NCI-H510A (cell line): ENCODE data around the gene EIF4E.
"Not testable (repeated sequence)": the region's sequence is repeated elsewhere in the genome, so short reads cannot be mapped to it uniquely, and the experiment has no call there.

Experiments
- DNase-seq: peaks from one replicate; lab custom pipeline; 2025; lab: John Stamatoyannopoulos, UW

The EIF4E gene

DNA sequence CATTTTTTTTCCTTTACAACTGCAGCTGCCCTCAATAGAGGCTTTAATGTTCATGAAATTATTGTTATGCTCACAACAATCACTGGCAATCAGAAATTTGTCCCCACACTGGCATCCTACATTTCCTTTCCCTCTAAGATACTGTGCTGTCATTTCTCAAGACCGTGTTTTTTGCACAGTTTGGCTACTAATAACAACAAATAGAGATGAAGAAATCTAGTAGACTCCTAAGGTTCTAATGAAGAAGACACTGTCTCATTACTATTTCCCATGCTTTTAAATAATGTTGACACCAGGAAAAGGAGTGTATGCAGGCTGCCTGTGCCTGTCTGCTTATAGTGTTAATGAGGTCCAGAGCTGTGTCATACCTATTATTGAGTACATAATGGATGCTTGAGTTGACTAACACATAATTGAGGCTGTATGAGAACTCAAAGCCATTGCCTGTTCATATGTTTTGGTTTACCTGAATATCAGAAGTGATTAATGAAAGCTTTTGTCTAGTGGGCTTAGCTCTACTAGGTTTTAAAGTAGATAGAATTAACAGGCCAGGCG, 1.5 kb upstream of the EIF4E start:
- no peak for DNase-seq

DNA sequence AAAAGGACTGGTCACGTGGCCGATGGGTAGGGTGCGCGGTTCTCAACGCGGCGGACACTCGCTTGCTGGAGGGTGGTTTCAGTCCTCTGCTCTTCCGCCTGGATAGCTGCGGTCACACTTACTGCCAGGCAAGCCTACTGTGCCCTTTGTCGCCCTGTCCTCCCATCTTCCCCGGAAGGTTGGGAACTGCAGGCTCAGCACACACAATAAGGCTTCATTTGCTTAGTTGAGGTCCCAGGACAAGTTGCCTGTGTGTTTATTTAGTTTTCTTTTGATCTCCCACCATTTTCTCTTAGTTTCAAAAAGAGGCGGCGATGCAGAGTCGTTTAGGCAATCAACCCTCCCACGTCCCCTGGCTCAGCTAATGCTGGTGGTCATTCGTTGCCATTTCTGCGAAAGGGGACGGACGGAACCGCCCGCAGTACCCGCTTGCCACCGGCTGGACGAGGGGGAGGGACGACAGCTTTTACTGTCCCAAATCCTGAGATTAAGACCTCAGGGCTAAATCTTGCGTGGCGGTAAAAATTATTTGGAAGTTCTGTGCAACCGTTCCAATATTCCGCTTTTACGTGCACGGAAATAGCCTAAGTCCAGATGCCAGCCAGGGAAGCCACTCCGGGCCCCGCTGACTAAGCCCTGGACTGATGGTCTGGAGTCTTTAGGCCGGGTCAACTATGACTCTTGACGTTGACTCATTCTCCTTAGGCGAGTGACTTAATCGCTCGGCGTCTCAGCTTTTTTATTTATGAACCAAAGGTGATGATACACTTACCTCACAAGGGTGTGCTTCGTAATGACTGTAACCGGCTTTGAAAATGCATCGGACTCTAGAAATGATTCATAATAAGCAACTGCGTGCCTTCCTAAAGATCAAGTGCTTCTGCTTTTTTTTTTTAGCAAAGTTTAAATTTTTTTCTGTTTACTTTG, 671 bp upstream of the EIF4E start:
- no peak for DNase-seq

DNA sequence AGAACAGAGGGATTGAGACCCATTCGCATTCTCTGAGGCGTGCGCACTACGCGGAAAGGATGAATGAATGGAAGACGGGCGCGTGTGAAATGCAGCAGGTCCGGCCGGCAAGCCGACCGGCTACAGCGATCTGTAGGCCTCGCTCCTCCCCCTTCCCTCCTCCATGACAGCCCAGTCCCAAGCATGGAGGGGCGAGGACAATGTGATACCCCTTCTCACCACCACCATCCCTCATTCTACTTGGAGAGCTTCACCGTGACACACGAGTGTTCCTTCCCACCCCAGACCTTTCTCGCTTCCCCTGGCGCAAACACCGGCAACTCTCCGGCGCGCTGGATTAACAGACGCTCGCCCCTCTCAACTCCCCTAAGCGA, 815 bp downstream of the EIF4E start:
- peak; percentile 54 for DNase-seq

DNA sequence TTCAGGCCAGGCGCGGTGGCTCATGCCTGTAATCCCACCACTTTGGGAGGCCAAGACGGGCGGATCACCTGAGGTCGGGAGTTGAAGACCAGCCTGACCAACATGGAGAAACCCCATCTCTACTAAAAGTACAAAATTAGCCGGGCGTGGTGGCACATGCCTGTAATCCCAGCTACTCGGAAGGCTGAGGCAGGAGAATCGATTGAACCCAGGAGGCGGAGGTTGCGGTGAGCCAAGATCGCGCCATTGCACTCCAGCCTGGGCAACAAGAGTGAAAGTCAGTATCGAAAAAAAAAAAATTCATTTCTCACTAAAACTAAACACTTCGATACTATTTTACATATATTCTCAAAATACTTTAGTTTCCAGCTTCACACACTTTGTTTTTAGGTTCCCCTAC, 2.7 kb downstream of the EIF4E start:
- DNase-seq = not testable (repeated sequence)

DNA sequence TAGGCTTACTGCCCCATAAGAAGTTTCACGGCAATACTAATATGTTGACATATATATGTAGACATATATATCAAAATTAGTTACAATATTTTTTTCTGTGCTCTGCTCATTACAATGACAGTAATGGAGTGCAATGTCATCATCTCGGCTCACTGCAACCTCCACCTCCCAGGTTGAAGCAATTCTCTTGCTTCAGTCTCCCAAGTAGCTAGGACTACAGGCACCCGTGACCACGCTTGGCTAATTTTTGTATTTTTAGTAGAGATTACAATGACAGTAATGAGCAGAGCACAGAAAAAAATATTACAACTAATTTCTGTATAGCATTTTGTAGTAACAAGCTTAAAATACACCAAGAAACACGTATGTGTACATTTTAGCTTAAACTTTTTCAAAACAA, 7.6 kb downstream of the EIF4E start:
- DNase-seq = no peak

DNA sequence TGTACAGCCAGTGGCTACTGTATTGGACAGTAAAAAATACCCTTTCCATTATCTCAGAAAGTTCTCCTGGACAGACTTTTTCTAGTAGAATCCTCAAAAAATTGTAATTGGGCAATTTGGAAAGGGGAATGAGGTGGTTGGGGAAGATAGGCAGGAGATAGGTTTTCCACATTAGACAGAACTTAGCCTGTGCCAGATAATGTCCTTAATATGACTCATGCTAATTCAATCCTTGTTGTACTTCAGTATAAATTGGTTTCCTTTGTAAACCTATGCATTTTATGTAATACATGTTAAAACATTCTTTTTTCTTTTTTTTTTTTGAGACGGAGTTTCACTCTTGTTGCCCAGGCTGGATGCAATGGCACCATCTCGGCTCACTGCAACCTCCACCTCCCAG, 8.9 kb downstream of the EIF4E start:
- no peak for DNase-seq

DNA sequence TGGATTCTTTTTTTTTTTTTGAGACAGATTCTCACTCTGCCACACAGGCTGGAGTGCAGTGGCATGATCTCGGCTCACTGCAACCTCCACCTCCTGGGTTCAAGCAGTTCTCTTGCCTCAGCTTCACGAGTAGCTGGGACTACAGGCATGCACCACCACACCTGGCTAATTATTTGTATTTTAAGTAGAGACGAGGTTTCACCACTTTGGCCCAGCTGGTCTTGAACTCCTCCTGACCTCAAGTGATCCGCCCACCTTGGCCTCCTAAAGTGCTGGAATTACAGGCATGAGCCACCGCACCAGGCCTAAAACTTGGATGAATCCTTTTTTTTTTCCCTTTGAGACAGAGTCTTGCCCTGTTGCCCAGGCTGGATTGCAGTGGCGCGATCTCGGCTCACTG, 18.2 kb downstream of the EIF4E start:
- not testable (repeated sequence) for DNase-seq

DNA sequence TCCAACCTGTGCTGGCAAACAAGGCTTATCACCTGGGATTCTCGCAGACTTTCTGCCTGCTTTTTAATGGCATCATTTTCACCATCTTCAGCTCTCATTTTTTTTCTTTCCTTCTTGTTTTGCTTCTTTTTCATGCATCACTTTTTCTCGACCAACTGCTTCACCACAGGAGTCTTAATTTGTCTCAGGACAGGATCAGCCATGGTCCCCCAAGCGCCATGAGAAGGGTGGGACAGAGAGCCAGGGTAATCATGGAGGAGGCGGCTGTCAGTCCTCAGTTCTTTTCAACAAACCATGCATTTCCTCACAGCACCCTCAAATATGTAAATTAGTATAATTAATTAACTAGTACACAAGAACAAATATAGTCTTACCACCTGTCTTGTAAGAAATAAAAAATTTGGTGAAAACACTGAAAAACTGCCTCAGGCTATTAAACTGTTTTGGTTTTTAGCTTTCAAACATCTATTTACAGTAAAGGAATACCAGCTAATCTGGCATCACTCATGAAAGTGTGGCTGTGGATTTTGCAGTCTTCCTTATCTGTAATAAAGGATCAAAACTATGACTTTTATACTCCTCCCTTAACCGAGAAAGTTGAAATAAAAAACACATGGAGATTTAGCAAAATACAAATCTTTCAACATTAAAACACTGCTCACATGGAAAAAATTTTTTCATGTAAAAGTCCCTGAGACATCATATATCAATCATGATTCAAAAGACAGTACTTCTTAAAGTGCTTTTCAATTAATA, 19.1 kb downstream of the EIF4E start:
- no peak for DNase-seq

DNA sequence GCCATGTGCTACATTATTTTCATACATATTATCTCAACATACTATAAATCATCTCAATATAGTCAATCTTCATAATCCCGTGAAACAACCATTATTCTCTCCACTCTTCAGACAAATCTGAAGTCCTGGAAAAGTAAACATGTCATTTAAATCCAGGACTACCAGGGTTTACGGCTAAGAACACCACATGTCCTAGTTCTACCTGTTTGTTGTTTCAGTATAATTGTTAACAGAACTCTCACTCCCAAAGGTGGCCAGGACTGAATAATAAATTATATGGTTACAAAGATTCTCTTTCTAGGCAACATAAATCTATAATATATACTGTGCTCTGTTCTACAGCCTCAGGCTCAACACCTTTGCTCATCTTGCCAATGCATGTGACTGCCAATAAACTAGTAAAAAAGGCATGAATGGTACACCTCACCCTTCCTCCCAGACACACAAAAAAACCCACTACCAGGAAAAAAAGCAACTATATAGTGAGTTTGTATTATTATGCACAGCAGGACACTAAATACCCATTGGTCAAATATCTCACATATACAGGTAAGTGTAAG, 20.1 kb downstream of the EIF4E start:
- DNase-seq = no peak

DNA sequence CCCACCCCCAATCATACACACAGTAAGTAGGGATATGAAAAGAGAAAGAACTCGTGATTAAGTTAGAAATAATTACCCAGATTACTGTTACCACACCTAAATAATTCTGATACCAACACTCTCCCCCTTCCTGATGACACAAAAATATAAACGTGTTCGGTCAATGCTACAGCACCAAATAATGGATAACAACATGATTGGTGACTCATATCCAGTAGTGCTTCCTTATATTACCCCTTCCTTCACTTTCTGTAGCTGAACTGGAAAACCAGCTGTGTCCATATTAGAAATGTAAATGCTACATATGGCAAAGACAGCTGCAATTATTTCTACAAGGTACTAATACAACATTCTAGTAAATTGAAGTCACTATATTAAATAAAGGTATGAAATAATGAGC, 20.8 kb downstream of the EIF4E start:
- no peak for DNase-seq

DNA sequence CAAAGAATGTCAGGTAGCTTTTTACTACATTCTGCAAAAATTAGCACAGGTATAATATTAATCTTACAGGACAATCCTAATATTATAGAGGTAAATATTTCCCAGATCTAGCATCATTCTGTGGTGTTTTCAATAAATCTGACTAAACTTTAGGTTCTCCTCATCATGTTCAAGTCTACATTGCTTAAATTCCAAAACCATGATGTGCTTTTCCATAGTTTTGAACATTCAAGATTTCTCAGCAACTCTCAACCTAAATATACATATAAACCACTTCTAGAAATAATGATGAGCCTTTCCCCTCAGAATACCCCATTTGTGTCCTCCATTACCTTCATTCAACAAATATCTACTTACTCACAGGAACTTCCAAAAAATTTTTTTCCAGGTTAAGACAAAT, 23.1 kb downstream of the EIF4E start:
- DNase-seq = no peak

DNA sequence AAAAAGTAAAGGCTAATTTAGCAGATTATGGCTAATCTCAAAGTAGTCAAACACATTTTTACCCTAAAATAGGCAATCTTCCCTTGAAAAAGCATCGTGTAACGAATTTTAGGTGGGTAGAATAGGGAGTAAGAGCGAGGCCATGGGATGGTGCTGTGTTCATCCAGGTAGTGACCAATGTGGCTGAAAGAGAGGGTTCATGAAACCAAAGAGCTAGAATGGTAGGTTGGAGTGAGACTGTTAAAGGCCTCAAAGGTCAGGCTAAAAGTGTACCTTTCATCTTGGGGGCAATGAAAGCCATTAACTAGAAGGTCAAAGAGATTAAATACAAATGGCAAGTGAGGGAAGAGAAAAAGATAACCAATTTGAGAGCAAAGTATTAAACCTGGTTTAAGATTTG, 23.6 kb downstream of the EIF4E start:
- DNase-seq = no peak

DNA sequence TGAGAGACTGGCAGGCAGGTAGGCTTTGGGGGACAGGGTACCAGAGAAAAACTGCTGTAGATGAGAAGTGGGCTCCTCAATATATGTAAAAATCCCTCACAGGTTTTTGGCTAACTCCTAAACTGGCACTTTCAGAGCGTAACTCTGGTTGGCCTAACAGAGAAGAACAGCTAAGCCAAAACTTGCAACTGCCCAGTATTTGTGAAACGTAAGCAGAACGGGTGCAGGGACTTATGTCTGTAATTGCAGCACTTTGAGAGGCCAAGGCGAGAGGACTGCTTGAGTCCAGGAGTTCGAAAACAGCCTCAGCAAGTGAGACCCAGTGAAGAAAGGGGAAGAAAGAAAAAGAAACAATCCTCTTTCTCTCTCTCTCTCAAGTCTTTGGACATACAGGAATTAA, 25.0 kb downstream of the EIF4E start:
- DNase-seq = no peak

DNA sequence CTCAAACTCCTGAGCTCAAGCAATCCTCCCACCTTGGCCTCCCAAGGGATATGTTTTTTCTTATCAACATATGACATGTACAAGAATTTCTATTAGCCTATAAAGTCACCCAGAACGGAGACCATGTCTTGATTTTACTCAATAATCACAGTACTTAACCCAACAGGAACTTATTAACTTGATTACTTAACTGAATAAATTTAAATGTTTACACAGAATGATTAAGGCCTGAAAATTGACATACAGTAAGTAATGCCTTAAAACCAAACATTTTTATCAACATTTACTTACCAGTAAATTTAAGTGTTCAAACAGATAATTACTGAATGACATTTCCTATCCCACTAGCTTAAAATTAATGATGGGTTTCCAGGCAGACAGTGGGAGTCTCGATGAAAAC, 25.4 kb downstream of the EIF4E start:
- no peak for DNase-seq

DNA sequence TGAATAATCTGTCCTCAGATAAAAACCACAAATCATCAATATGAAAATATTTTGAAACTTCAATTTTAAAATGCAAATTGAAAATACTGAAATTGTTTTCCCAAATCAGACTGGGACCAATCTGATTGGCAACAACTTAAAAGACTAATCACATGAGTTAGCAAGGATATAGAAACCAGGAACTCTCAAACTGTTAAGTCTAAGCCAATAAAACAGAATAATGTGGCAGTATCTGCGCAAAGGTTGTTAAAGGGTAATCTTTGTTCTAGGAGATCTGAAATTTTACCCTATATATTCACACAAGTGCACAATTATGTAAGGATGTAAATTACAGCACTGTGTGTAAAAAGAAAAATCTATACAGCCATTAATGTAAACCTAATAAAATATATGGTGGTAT, 29.7 kb downstream of the EIF4E start:
- no peak for DNase-seq

DNA sequence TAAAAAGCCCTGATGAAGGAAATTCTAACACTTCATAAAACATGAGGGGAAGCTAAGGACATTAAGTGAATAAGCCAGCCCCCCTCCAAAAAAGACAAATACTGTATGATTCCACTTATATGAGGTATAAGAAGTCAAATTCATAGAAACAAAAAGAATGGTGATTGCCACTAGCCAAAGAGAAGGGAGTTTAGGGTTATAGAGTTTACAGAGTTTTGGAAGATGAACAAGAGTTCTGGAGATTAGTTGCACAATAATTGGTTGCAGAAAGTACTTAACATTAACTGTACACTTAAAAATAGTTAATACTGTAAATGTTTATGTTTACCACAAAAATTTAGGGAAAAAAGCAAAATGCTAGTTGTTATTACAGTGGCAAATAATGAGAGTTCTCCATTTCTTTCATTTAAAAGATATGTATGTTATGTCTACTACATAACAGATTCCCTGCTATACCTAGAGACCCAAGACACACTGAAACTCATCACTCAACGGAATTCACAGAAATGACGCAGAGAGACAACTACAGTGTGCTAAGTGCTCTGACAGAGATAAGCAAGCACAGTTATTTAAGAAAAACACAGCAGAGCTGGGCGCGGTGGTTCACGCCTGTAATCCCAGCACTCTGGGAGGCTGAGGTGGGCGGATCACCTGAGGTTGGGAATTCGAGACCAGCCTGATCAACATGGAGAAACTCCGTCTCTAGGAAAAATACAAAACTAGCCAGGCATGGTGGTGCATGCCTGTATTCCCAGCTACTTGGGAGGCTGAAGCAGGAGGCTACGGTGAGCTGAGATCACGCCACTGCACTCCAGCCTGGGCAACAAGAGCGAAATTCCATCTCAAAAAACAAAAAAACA, 37.2 kb downstream of the EIF4E start:
- no peak for DNase-seq

DNA sequence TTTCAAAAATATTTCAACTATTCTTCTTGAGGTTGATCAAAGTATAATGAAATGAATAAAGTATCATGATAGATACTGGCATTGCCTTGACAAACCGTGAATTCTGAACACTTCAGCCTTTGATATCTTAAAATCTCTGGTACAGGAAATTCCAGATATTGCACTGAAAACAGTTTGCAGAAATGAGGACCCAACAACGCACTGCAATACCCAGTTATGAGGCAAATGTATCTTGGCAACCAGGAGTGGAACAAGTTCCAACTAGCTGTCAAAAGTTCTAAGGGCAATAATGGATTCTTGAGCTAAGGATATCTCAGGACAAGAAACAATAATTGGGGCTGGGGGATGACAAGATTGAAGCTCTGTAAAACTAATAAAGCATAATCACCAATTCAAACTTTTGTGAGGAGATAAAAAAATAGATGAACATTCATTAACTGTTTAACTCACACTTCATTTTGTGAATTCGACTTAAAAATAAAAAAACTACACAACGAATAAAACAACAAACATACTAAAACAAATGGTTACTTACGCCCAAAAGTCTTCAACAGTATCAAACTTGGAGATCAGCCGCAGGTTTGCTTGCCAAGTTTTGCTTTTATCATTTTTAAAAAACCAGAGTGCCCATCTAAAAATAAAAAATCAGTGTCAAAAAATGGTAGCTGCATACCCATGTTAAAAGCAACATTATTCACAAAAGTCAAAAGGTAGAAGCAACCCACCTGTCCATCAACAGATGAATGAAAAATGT, 38.1 kb downstream of the EIF4E start:
- DNase-seq = no peak

DNA sequence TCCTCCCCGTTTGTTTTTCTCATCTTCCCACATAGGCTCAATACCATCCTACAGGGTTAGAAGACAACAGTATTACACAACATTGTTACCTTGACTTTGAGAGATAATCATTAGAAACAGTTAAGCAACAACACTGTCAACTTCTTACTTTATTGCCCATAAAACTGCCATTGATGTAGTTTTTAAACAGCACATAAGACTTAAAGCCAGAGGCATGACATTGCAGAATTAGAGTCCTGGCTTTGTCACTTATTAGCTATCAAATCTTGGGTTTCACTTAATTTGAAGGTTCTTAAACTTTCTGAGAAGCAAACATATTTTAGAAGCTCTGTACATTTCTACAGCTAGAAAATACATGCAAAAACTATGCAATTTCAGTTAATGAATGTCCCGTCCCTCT, 41.8 kb downstream of the EIF4E start:
- DNase-seq = no peak

DNA sequence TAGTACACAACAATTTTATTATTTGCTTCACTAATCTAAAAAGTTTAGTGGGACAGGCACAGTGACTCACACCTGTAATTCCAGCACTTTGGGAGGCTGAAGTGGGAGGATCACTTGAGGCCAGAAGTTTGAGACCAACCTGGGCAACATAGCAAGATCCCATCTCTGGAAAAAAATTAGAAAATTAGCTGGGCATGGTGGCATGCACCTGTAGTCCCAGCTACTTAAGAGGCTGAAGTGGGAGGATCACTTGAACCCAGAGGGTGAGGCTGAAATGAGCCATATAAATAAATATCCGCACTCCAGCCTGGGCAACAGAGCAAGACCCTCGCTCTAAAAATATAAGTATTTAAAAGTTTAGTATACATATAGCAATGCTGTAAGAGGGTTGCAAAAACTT, 42.6 kb downstream of the EIF4E start:
- DNase-seq = not testable (repeated sequence)

DNA sequence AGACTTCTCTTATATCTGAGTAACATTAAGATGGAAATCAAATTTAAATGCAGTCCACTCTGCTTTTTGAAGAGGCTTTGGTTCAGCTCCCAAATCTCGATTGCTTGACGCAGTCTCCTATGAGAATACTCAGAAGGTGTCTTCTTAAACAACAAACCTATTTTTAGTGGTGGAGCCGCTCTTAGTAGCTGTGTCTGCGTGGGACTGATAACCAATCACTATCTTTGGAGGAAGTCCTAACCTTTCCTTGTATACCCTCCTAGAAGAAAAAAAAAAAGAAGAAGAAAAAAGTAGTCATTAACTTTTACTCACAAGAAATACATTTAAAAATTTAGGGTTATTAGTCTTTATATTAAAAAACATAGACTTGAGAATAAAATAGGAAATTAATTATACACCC, 48.0 kb downstream of the EIF4E start:
- DNase-seq = not testable (repeated sequence)

DNA sequence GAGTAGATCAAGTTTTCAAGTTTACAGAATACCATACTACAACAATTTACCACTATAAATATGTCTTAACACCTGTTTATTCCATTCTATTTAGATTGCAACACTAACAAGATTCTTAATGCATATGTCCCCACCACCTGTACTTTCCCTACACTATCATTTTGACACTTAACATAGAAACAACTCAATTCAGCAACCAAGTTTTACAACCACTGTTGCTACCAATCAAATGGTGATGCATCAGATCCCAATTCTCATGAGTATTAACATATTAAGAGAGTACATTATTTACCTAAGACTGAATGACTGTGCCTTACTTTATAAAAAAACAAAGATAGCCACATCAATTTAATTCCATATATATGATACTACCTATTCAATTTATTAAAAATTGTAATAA, 49.4 kb downstream of the EIF4E start:
- DNase-seq = no peak
